GM21576 (cell line): ENCODE measurements around the gene NFATC2.
"Not testable (repeated sequence)": the region's sequence is repeated elsewhere in the genome, so short reads cannot be mapped to it uniquely, and the experiment has no call there.

Source experiments
- ATAC-seq: cut with Tn5 transposase; IDR thresholded peaks from one replicate; pipeline ENCODE4 v1.9.1; 2021; ENCODE audit warnings: mild to moderate bottlenecking, moderate library complexity; ENCODE audit not compliant: unreplicated experiment

NFATC2 gene

GRCh38 chr20:51363813-51364212, 178.7 kb downstream of the NFATC2 start:
- no peak for ATAC-seq

- no peak for ATAC-seq
Measured at GRCh38 chr20:51363378-51363777, 179.1 kb downstream of the NFATC2 start.

GRCh38 chr20:51362254-51362653, 180.3 kb downstream of the NFATC2 start:
- no peak for ATAC-seq

- ATAC-seq = no peak
Measured at GRCh38 chr20:51361258-51361657, 181.3 kb downstream of the NFATC2 start.

GRCh38 chr20:51360451-51361201, 181.9 kb downstream of the NFATC2 start:
- ATAC-seq = no peak

GRCh38 chr20:51359947-51360346, 182.6 kb downstream of the NFATC2 start:
- no peak for ATAC-seq

GRCh38 chr20:51359401-51359800, 183.1 kb downstream of the NFATC2 start:
- no peak for ATAC-seq

- ATAC-seq = no peak
Measured at GRCh38 chr20:51358032-51358724, 184.3 kb downstream of the NFATC2 start.

- no peak for ATAC-seq
Measured at GRCh38 chr20:51357543-51357942, 185.0 kb downstream of the NFATC2 start.

- no peak for ATAC-seq
Measured at GRCh38 chr20:51356871-51357270, 185.6 kb downstream of the NFATC2 start.

- ATAC-seq = no peak
Measured at GRCh38 chr20:51354769-51355319, 187.7 kb downstream of the NFATC2 start.

- ATAC-seq = no peak
Measured at GRCh38 chr20:51354191-51354768, 188.2 kb downstream of the NFATC2 start.

- no peak for ATAC-seq
Measured at GRCh38 chr20:51353491-51353890, 189.0 kb downstream of the NFATC2 start.

- no peak for ATAC-seq
Measured at GRCh38 chr20:51352791-51353190, 189.7 kb downstream of the NFATC2 start.

GRCh38 chr20:51350941-51351631, 191.4 kb downstream of the NFATC2 start:
- ATAC-seq = no peak

GRCh38 chr20:51348876-51349275, 193.6 kb downstream of the NFATC2 start:
- no peak for ATAC-seq

GRCh38 chr20:51347831-51348230, 194.7 kb downstream of the NFATC2 start:
- ATAC-seq = no peak

GRCh38 chr20:51346686-51347485, 195.6 kb downstream of the NFATC2 start:
- no peak for ATAC-seq

- no peak for ATAC-seq
Measured at GRCh38 chr20:51345601-51346101, 196.9 kb downstream of the NFATC2 start.

- ATAC-seq = not testable (repeated sequence)
Measured at GRCh38 chr20:51343802-51344201, 198.7 kb downstream of the NFATC2 start.
